Keratinocyte (primary cell): ENCODE data around the gene NCAM2.

Source experiments
- CTCF ChIP-seq, 3 experiments: IDR thresholded peaks in 1 of 3; conservative IDR thresholded peaks in 1 of 3; optimal IDR thresholded peaks in 1 of 3; 2 replicates in 2 of 3; 3 replicates in 1 of 3; pipeline versions ENCODE3 to v1.5.1; 2011; ENCODE audit warnings: low read length in 3 of 3, mild to moderate bottlenecking in 3 of 3, moderate library complexity in 2 of 3, control low read depth in 1 of 3, inconsistent platforms in 1 of 3; ENCODE audit not compliant: insufficient read depth in 2 of 3; ENCODE audit errors: extremely low read depth in 1 of 3
- EZH2 ChIP-seq: IDR thresholded peaks from one replicate; pipeline ENCODE4 v1.6.1; 2012; ENCODE audit warnings: inconsistent platforms, mild to moderate bottlenecking, low read length, moderate library complexity

- no peak for TF ChIP-seq CTCF (optimal IDR thresholded peaks at IDR 0.05 in 1 of 3, IDR thresholded peaks at IDR 0.05 in 1 of 3, conservative IDR thresholded peaks at IDR 0.05 in 1 of 3; ENCODE audit: extremely low read depth in 1 of 3, insufficient read depth in 2 of 3, low read length in 3 of 3)
- TF ChIP-seq EZH2, result no peak
These were observed 186.7 kb downstream of the NCAM2 start for GRCh38 chr21:21184771-21185528.
